SK-N-SH (cell line): Measurements from ENCODE around the gene MICALL1.

Source experiments
- GATA2 ChIP-seq: sonication (generic); formaldehyde crosslinking; IDR thresholded peaks from 2 replicates; pipeline ENCODE4 v1.5.0; 2020; ENCODE audit warnings: mild to moderate bottlenecking, missing genetic modification reagents
- MXI1 ChIP-seq: IDR thresholded peaks from 2 replicates; pipeline ENCODE4 v1.6.1; 2012; ENCODE audit warnings: mild to moderate bottlenecking, low read depth, low read length, improper control_type of control experiment
- NFIC ChIP-seq: IDR thresholded peaks from 2 replicates; pipeline ENCODE4 v1.4.0; 2012; ENCODE audit warnings: borderline replicate concordance
- POLR2AphosphoS5 ChIP-seq: IDR thresholded peaks from 2 replicates; pipeline ENCODE4 v1.6.1; 2012; ENCODE audit warnings: low read depth, low read length
- RAD21 ChIP-seq: IDR thresholded peaks from 2 replicates; pipeline ENCODE4 v1.6.1; 2012; ENCODE audit warnings: mild to moderate bottlenecking, low read length
- TAF1 ChIP-seq: IDR thresholded peaks from 2 replicates; pipeline ENCODE4 v1.6.1; 2012; ENCODE audit warnings: low read depth, mild to moderate bottlenecking, low read length, moderate library complexity, borderline replicate concordance
- TCF12 ChIP-seq: IDR thresholded peaks from 2 replicates; pipeline ENCODE4 v1.4.0; 2012
- TF ChIP-seq, protein P1 (sequence below): fragments of 200-600 bp; sonication (generic); IDR thresholded peaks from 2 replicates; pipeline ENCODE4 v1.6.1; 2017; ENCODE audit warnings: antibody characterized with exemption, mild to moderate bottlenecking, moderate library complexity
- TF ChIP-seq, protein P2 (sequence below): IDR thresholded peaks from 2 replicates; pipeline ENCODE4 v1.4.0; 2012; ENCODE audit warnings: low read depth
- TF ChIP-seq, protein P3 (sequence below): IDR thresholded peaks from 2 replicates; pipeline ENCODE4 v1.6.1; 2012; ENCODE audit warnings: mild to moderate bottlenecking, low read depth, low read length, moderate library complexity
- TF ChIP-seq, protein P4 (sequence below): IDR thresholded peaks from 2 replicates; pipeline ENCODE4 v1.4.0; 2012; ENCODE audit warnings: low read depth, borderline replicate concordance
- TF ChIP-seq, protein P5 (sequence below): IDR thresholded peaks from 2 replicates; pipeline ENCODE4; 2012

DNA sequence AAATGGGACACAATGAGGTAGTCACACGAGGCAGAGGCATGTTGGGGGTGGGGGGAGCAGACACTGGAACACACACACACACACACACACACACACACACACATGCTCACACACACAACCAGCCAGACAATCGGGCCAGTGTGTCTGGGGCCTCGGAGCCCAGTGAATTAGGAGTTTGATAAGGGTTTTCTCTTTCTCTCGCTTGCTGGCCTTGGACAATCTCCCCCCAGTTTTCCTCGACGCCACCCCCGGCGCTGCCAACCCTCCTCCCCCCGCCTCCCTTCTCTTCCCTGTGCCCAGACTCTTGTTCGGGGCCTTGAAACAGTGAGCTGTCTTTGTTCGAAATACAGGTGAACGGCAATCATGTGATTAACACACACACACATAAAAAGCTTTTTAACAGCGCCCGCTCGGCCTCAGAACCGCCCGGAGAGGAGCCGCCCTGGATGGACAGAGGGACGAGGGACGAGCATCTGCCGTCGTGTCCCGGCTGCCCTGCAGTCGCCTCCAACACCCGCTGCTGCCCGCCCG is 79.7 kb downstream of the MICALL1 start:
- TF ChIP-seq, protein P1, sequence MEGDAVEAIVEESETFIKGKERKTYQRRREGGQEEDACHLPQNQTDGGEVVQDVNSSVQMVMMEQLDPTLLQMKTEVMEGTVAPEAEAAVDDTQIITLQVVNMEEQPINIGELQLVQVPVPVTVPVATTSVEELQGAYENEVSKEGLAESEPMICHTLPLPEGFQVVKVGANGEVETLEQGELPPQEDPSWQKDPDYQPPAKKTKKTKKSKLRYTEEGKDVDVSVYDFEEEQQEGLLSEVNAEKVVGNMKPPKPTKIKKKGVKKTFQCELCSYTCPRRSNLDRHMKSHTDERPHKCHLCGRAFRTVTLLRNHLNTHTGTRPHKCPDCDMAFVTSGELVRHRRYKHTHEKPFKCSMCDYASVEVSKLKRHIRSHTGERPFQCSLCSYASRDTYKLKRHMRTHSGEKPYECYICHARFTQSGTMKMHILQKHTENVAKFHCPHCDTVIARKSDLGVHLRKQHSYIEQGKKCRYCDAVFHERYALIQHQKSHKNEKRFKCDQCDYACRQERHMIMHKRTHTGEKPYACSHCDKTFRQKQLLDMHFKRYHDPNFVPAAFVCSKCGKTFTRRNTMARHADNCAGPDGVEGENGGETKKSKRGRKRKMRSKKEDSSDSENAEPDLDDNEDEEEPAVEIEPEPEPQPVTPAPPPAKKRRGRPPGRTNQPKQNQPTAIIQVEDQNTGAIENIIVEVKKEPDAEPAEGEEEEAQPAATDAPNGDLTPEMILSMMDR = no peak
- TF ChIP-seq GATA2 (CRISPR knock-in tag) (no peak), MXI1 (no peak), NFIC (no peak), RAD21 (no peak), POLR2AphosphoS5 (no peak), TAF1 (no peak), TCF12 (no peak)
- TF ChIP-seq, protein P2, sequence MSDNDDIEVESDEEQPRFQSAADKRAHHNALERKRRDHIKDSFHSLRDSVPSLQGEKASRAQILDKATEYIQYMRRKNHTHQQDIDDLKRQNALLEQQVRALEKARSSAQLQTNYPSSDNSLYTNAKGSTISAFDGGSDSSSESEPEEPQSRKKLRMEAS = no peak
- TF ChIP-seq, protein P3, sequence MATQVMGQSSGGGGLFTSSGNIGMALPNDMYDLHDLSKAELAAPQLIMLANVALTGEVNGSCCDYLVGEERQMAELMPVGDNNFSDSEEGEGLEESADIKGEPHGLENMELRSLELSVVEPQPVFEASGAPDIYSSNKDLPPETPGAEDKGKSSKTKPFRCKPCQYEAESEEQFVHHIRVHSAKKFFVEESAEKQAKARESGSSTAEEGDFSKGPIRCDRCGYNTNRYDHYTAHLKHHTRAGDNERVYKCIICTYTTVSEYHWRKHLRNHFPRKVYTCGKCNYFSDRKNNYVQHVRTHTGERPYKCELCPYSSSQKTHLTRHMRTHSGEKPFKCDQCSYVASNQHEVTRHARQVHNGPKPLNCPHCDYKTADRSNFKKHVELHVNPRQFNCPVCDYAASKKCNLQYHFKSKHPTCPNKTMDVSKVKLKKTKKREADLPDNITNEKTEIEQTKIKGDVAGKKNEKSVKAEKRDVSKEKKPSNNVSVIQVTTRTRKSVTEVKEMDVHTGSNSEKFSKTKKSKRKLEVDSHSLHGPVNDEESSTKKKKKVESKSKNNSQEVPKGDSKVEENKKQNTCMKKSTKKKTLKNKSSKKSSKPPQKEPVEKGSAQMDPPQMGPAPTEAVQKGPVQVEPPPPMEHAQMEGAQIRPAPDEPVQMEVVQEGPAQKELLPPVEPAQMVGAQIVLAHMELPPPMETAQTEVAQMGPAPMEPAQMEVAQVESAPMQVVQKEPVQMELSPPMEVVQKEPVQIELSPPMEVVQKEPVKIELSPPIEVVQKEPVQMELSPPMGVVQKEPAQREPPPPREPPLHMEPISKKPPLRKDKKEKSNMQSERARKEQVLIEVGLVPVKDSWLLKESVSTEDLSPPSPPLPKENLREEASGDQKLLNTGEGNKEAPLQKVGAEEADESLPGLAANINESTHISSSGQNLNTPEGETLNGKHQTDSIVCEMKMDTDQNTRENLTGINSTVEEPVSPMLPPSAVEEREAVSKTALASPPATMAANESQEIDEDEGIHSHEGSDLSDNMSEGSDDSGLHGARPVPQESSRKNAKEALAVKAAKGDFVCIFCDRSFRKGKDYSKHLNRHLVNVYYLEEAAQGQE = no peak
- TF ChIP-seq, protein P4, sequence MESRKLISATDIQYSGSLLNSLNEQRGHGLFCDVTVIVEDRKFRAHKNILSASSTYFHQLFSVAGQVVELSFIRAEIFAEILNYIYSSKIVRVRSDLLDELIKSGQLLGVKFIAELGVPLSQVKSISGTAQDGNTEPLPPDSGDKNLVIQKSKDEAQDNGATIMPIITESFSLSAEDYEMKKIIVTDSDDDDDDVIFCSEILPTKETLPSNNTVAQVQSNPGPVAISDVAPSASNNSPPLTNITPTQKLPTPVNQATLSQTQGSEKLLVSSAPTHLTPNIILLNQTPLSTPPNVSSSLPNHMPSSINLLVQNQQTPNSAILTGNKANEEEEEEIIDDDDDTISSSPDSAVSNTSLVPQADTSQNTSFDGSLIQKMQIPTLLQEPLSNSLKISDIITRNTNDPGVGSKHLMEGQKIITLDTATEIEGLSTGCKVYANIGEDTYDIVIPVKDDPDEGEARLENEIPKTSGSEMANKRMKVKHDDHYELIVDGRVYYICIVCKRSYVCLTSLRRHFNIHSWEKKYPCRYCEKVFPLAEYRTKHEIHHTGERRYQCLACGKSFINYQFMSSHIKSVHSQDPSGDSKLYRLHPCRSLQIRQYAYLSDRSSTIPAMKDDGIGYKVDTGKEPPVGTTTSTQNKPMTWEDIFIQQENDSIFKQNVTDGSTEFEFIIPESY = no peak
- TF ChIP-seq, protein P5, sequence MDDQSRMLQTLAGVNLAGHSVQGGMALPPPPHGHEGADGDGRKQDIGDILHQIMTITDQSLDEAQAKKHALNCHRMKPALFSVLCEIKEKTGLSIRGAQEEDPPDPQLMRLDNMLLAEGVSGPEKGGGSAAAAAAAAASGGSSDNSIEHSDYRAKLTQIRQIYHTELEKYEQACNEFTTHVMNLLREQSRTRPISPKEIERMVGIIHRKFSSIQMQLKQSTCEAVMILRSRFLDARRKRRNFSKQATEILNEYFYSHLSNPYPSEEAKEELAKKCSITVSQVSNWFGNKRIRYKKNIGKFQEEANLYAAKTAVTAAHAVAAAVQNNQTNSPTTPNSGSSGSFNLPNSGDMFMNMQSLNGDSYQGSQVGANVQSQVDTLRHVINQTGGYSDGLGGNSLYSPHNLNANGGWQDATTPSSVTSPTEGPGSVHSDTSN = no peak
